Glutamatergic neuron (in vitro differentiated cells): ENCODE data around the gene XRCC5. TPM values are rescaled to one million over a fixed set of nuclear protein-coding genes. Genes with fewer than 3 reads are reported as not detected.

Experiments
- DNase-seq: peaks from one replicate; pipeline ENCODE4 v3.0.0; 2022
- H3K27ac Mint-ChIP-seq: one replicate; pipeline ENCODE4 v1.8.0; 2020; ENCODE audit warnings: mild to moderate bottlenecking, mixed read lengths, inconsistent platforms; ENCODE audit not compliant: unreplicated experiment
- H3K27me3 Mint-ChIP-seq: one replicate; pipeline ENCODE4 v1.8.0; 2020; ENCODE audit warnings: mild to moderate bottlenecking, moderate library complexity, mixed read lengths, inconsistent platforms; ENCODE audit not compliant: unreplicated experiment
- H3K36me3 Mint-ChIP-seq: one replicate; pipeline ENCODE4 v1.8.0; 2020; ENCODE audit warnings: mild to moderate bottlenecking, mixed read lengths, inconsistent platforms; ENCODE audit not compliant: unreplicated experiment
- H3K4me1 Mint-ChIP-seq: one replicate; pipeline ENCODE4 v1.8.0; 2020; ENCODE audit warnings: mild to moderate bottlenecking, low read depth, mixed read lengths, inconsistent platforms; ENCODE audit not compliant: unreplicated experiment
- H3K4me3 Mint-ChIP-seq: one replicate; pipeline ENCODE4 v1.8.0; 2020; ENCODE audit warnings: mild to moderate bottlenecking, mixed read lengths, inconsistent platforms; ENCODE audit not compliant: unreplicated experiment
- H3K9me3 Mint-ChIP-seq: one replicate; pipeline ENCODE4 v1.8.0; 2020; ENCODE audit warnings: mild to moderate bottlenecking, moderate library complexity, mixed read lengths, inconsistent platforms; ENCODE audit not compliant: unreplicated experiment
- CTCF ChIP-seq: fragments of 200-600 bp; sonication (generic); IDR thresholded peaks from one replicate; pipeline ENCODE4 v1.5.0; 2021; ENCODE audit not compliant: partially characterized antibody, unreplicated experiment
- total RNA-seq: library from RNA; stranded (reverse); fragmentation: NEBNext Ultra II Directional; extraction: Animal tissue kit (Norgen Biotek cat#: 25700); gene quantifications from one replicate; pipeline ENCODE4 v1.2.1, GENCODE V29; 2021; ENCODE audit not compliant: unreplicated experiment

The XRCC5 gene
- total RNA-seq, 1 donor from 2014 or later = 254 TPM

- Mint-ChIP-seq H3K9me3 (no peaks in the 10 kb centered on the region), H3K27me3 (no peaks in the 10 kb centered on the region), H3K4me3 (no peak overlapping the region), H3K4me1 (peaks cover 6% of the 10 kb centered on the region), H3K36me3 (no peaks in the 10 kb centered on the region), H3K27ac (no peak overlapping the region)
- no peak for DNase-seq
- no peak for TF ChIP-seq CTCF
Observed at GRCh38 chr2:216194013-216194412, 84.9 kb downstream of the XRCC5 start.

GRCh38 chr2:216194561-216194960 is 85.4 kb downstream of the XRCC5 start:
- H3K27me3 Mint-ChIP-seq = no peaks in the 10 kb centered on the region

GRCh38 chr2:216195565-216196029 is 86.4 kb downstream of the XRCC5 start:
- Mint-ChIP-seq H3K36me3 (no peaks in the 10 kb centered on the region), H3K4me1 (no peaks in the 10 kb centered on the region), H3K27ac (no peak overlapping the region), H3K9me3 (no peaks in the 10 kb centered on the region), H3K4me3 (no peak overlapping the region), H3K27me3 (peaks cover 1% of the 10 kb centered on the region)
- no peak for DNase-seq
- TF ChIP-seq CTCF = no peak

More at GRCh38 chr2:216194561-216194960, 85.4 kb downstream of the XRCC5 start:
- no peaks in the 10 kb centered on the region for H3K9me3 Mint-ChIP-seq
- no peaks in the 10 kb centered on the region for H3K36me3 Mint-ChIP-seq
- no peak for TF ChIP-seq CTCF
- H3K4me3 Mint-ChIP-seq = no peak overlapping the region
- DNase-seq = no peak
- H3K4me1 Mint-ChIP-seq = peaks cover under 1% of the 10 kb centered on the region
- no peak overlapping the region for H3K27ac Mint-ChIP-seq

- TF ChIP-seq CTCF = no peak
- DNase-seq = no peak
- peaks cover 13% of the 10 kb centered on the region for H3K4me1 Mint-ChIP-seq
- H3K36me3 Mint-ChIP-seq = no peaks in the 10 kb centered on the region
- no peak overlapping the region for H3K27ac Mint-ChIP-seq
- H3K9me3 Mint-ChIP-seq = no peaks in the 10 kb centered on the region
- no peak overlapping the region for H3K4me3 Mint-ChIP-seq
- peaks cover 5% of the 10 kb centered on the region for H3K27me3 Mint-ChIP-seq
Observed at GRCh38 chr2:216201692-216202306, 92.7 kb downstream of the XRCC5 start.

GRCh38 chr2:216202626-216203250 is 93.6 kb downstream of the XRCC5 start:
- Mint-ChIP-seq H3K27ac (no peak overlapping the region), H3K4me3 (no peak overlapping the region), H3K27me3 (peaks cover 5% of the 10 kb centered on the region), H3K9me3 (no peaks in the 10 kb centered on the region), H3K36me3 (no peaks in the 10 kb centered on the region), H3K4me1 (peaks cover 22% of the 10 kb centered on the region)
- TF ChIP-seq CTCF = no peak
- DNase-seq = no peak
